ENCODE data around the gene CTSA.
A peak's percentile ranks its signal among the peaks of the same experiment; 100 is the strongest.
"Not testable (repeated sequence)": the region's sequence is repeated elsewhere in the genome, so short reads cannot be mapped to it uniquely, and the experiment has no call there.

CTSA gene

DNA sequence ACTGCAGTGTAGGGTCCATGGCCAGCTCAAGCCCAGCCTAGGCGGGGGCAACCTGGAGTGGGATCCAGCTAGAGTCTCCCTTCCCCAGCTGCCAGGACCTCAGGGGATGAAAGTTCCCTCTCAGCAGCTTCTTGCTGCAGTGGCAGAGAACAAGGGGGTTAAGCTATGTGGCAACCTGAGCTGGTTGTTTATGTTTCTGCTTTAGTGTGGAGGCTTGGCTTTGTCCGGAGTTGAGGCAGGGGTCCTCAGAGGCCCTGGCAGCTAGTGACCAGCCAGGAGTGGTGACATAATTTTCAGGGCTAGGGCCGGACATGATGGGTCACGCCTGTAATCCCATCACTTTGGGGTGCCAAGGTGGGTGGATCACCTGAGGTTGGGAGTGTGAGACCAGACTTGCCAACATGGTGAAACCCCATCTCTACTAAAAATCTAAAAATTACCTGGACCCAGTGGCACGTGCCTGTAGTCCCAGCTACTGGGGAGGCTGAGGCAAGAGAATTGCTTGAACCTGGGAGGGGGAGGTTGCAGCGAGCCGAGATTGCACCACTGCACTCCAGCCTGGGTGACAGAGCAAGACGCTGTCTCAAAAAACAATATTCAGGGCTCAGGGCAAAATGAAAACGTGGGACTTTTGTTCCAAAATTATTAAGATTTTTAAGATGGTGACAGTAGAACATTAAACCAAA lies 34.8 kb downstream of the CTSA start:
- no peaks in the 10 kb centered on the region for H3K36me3 ChIP-seq (ENCODE audit: control insufficient read depth in 5 of 5, insufficient read depth in 5 of 5, low read length in 5 of 5)
- no peaks in the 10 kb centered on the region for H3K9me3 ChIP-seq (ENCODE audit: control insufficient read depth in 5 of 5, low read length in 5 of 5)
- H3K4me1 ChIP-seq (ENCODE audit: control insufficient read depth in 5 of 5, insufficient read depth in 5 of 5, low read length in 5 of 5), result peaks cover 2 to 29% (median 21%) of the 10 kb centered on the region in 5 donors
- H3K27ac ChIP-seq (ENCODE audit: low read depth, low read length), result no peak overlapping the region
- H3K9ac ChIP-seq (ENCODE audit: low read length in 5 of 5), result no peak overlapping the region
- H3K4me3 ChIP-seq (ENCODE audit: low read depth in 1 of 5, low read length in 5 of 5), result no peak overlapping the region
- no peaks in the 10 kb centered on the region for H3K27me3 ChIP-seq (ENCODE audit: control insufficient read depth in 5 of 5, insufficient read depth in 4 of 5, low read length in 5 of 5)

- H3K9me3 ChIP-seq (ENCODE audit: control insufficient read depth in 5 of 5, low read length in 5 of 5), result no peaks in the 10 kb centered on the region
- H3K4me3 ChIP-seq (ENCODE audit: low read depth in 1 of 5, low read length in 5 of 5), result no peak overlapping the region
- peaks cover 2 to 28% (median 21%) of the 10 kb centered on the region in 5 donors for H3K4me1 ChIP-seq (ENCODE audit: control insufficient read depth in 5 of 5, insufficient read depth in 5 of 5, low read length in 5 of 5)
- H3K27ac ChIP-seq (ENCODE audit: low read depth, low read length), result no peak overlapping the region
- H3K9ac ChIP-seq (ENCODE audit: low read length in 5 of 5), result no peak overlapping the region
- no peaks in the 10 kb centered on the region for H3K36me3 ChIP-seq (ENCODE audit: control insufficient read depth in 5 of 5, insufficient read depth in 5 of 5, low read length in 5 of 5)
- no peaks in the 10 kb centered on the region for H3K27me3 ChIP-seq (ENCODE audit: control insufficient read depth in 5 of 5, insufficient read depth in 4 of 5, low read length in 5 of 5)
Measured at GRCh38 chr20:45926731-45927070, 35.6 kb downstream of the CTSA start.

- no peaks in the 10 kb centered on the region for H3K27me3 ChIP-seq (ENCODE audit: control insufficient read depth in 5 of 5, insufficient read depth in 4 of 5, low read length in 5 of 5)
- peaks cover 2 to 27% (median 20%) of the 10 kb centered on the region in 5 donors for H3K4me1 ChIP-seq (ENCODE audit: control insufficient read depth in 5 of 5, insufficient read depth in 5 of 5, low read length in 5 of 5)
- H3K4me3 ChIP-seq (ENCODE audit: low read depth in 1 of 5, low read length in 5 of 5), result no peak overlapping the region
- no peak overlapping the region for H3K9ac ChIP-seq (ENCODE audit: low read length in 5 of 5)
- H3K36me3 ChIP-seq (ENCODE audit: control insufficient read depth in 5 of 5, insufficient read depth in 5 of 5, low read length in 5 of 5), result no peaks in the 10 kb centered on the region
- no peak overlapping the region for H3K27ac ChIP-seq (ENCODE audit: low read depth, low read length)
- no peaks in the 10 kb centered on the region for H3K9me3 ChIP-seq (ENCODE audit: control insufficient read depth in 5 of 5, low read length in 5 of 5)
Measured at GRCh38 chr20:45927071-45927878, 36.1 kb downstream of the CTSA start.

GRCh38 chr20:45931680-45932079 lies 40.5 kb downstream of the CTSA start:
- H3K9me3 ChIP-seq (ENCODE audit: control insufficient read depth in 5 of 5, low read length in 5 of 5); H3K36me3 ChIP-seq (ENCODE audit: control insufficient read depth in 5 of 5, insufficient read depth in 5 of 5, low read length in 5 of 5); H3K27ac ChIP-seq (ENCODE audit: low read depth, low read length); H3K27me3 ChIP-seq (ENCODE audit: control insufficient read depth in 5 of 5, insufficient read depth in 4 of 5, low read length in 5 of 5); H3K9ac ChIP-seq (ENCODE audit: low read length in 5 of 5); H3K4me3 ChIP-seq (ENCODE audit: low read depth in 1 of 5, low read length in 5 of 5): not testable (repeated sequence)
- H3K4me1 ChIP-seq (ENCODE audit: control insufficient read depth in 5 of 5, insufficient read depth in 5 of 5, low read length in 5 of 5), result peaks cover 0 to 20% (median 18%) of the 10 kb centered on the region in 5 donors

DNA sequence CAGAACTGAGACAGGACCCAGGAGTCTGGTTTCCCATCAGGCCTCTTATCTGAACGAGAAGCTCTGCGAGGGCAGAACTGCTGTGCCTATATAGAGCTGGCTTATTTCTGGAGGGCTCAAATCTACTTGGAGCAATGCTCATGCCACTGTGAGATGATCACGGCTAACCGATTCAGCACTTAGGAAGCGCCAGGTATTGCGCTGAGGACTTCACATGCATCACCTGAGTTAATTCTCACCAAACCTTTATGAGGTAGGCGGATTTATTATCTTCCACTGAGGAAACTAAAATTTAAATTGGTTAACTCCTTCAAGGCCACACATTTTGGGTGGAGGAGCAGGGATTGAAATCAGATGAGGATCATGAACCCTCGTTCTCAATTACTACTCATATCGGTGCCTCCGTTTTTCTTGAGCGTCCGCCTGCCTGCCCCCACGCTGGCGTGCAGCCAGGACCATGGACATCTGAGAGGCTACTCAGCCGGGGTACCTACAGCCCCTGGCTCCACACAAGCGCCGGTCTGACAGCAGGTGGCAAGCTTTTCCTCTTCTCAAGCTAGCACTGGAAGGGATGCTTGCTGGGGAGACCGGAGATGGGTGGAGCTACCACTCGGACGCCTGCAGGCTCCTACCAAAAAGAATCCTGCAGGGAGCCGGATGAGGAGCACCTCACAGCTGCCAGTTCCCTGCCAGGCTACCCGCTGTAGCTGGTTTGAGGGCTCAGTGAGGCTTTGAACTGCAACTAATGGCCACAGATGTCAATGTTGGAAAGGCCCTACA lies 42.3 kb downstream of the CTSA start:
- H3K27ac ChIP-seq (ENCODE audit: low read depth, low read length), result peak overlapping the region; percentile 98
- H3K9ac ChIP-seq (ENCODE audit: low read length in 5 of 5), result peak overlapping the region; percentile 22 to 99 (median 98)
- peaks cover 0 to 20% (median 18%) of the 10 kb centered on the region in 5 donors for H3K4me1 ChIP-seq (ENCODE audit: control insufficient read depth in 5 of 5, insufficient read depth in 5 of 5, low read length in 5 of 5)
- H3K27me3 ChIP-seq (ENCODE audit: control insufficient read depth in 5 of 5, insufficient read depth in 4 of 5, low read length in 5 of 5), result no peaks in the 10 kb centered on the region
- peaks cover 8 to 16% (median 14%) of the 10 kb centered on the region in 5 donors for H3K36me3 ChIP-seq (ENCODE audit: control insufficient read depth in 5 of 5, insufficient read depth in 5 of 5, low read length in 5 of 5)
- no peaks in the 10 kb centered on the region for H3K9me3 ChIP-seq (ENCODE audit: control insufficient read depth in 5 of 5, low read length in 5 of 5)
- H3K4me3 ChIP-seq (ENCODE audit: low read depth in 1 of 5, low read length in 5 of 5), result peak overlapping the region; percentile 86 to 96 (median 91)

GRCh38 chr20:45934046-45934585 lies 43.0 kb downstream of the CTSA start:
- peak overlapping the region; percentile 98 for H3K27ac ChIP-seq (ENCODE audit: low read depth, low read length)
- no peaks in the 10 kb centered on the region for H3K9me3 ChIP-seq (ENCODE audit: control insufficient read depth in 5 of 5, low read length in 5 of 5)
- H3K36me3 ChIP-seq (ENCODE audit: control insufficient read depth in 5 of 5, insufficient read depth in 5 of 5, low read length in 5 of 5), result peaks cover 8 to 23% (median 21%) of the 10 kb centered on the region in 5 donors
- peak overlapping the region; percentile 22 to 99 (median 98) for H3K9ac ChIP-seq (ENCODE audit: low read length in 5 of 5)
- H3K27me3 ChIP-seq (ENCODE audit: control insufficient read depth in 5 of 5, insufficient read depth in 4 of 5, low read length in 5 of 5), result no peaks in the 10 kb centered on the region
- peaks cover 0 to 20% (median 18%) of the 10 kb centered on the region in 5 donors for H3K4me1 ChIP-seq (ENCODE audit: control insufficient read depth in 5 of 5, insufficient read depth in 5 of 5, low read length in 5 of 5)
- peak overlapping the region; percentile 86 to 96 (median 91) for H3K4me3 ChIP-seq (ENCODE audit: low read depth in 1 of 5, low read length in 5 of 5)

DNA sequence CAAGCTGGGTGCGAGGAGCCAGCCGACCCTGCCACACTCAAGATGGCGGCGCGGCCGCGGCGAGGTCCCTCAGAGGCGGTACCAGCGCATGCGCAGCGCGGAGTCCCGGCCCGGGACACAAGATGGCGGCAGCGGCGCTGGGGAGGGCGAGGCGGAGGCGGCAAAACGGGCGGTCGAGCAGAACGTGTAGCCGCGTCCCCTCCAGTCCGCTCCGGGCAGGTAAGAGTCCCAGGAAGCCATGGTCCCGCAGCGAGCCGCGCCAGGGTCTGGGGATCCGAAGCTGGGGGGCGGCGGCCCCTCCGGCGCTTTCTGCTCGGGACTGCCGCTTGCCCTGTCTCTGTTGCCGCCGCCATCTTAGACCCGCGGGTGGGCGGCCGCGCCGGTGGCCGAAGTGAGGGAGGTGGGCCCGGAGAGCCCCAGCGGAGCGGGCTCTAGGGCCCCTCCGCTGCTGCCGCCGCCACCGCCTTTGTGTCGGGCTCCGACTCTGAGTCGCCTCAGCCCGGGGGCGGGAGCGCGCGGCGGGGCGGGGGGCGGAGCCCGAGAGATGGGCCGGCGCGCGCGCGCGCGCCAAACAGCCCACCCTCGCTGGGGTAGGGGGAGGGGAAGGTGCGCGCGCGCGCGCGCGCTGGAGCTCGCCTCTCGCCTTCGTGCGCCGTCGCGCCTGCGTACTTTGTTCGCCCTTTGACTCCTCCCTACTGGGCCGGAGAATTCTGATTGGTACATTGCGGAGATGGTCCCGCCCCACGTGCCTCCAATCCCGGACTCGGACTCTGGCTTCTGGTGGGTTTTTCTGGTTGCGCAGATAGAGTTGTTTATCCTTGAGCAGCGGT lies 43.7 kb downstream of the CTSA start, which contains the start of gene PCIF1:
Gene PCIF1, plus strand, starts transcription at position 98 of the 830 bp plus-strand sequence. CDS start 4,317 bp downstream, outside the sequence.
- H3K4me3 ChIP-seq (ENCODE audit: low read depth in 1 of 5, low read length in 5 of 5), result peak within 1 kb of the TSS; percentile 86 to 97 (median 95)
- H3K27me3 ChIP-seq (ENCODE audit: control insufficient read depth in 5 of 5, insufficient read depth in 4 of 5, low read length in 5 of 5), result no peaks in the 10 kb centered on the region
- H3K9ac ChIP-seq (ENCODE audit: low read length in 5 of 5), result peak within 1 kb of the TSS; percentile 39 to 99 (median 98)
- H3K36me3 ChIP-seq (ENCODE audit: control insufficient read depth in 5 of 5, insufficient read depth in 5 of 5, low read length in 5 of 5), result peaks cover 8 to 30% (median 28%) of the 10 kb centered on the region in 5 donors
- peak within 1 kb of the TSS; percentile 98 for H3K27ac ChIP-seq (ENCODE audit: low read depth, low read length)
- H3K4me1 ChIP-seq (ENCODE audit: control insufficient read depth in 5 of 5, insufficient read depth in 5 of 5, low read length in 5 of 5), result peaks cover 0 to 20% (median 18%) of the 10 kb centered on the region in 5 donors
- no peaks in the 10 kb centered on the region for H3K9me3 ChIP-seq (ENCODE audit: control insufficient read depth in 5 of 5, low read length in 5 of 5)

DNA sequence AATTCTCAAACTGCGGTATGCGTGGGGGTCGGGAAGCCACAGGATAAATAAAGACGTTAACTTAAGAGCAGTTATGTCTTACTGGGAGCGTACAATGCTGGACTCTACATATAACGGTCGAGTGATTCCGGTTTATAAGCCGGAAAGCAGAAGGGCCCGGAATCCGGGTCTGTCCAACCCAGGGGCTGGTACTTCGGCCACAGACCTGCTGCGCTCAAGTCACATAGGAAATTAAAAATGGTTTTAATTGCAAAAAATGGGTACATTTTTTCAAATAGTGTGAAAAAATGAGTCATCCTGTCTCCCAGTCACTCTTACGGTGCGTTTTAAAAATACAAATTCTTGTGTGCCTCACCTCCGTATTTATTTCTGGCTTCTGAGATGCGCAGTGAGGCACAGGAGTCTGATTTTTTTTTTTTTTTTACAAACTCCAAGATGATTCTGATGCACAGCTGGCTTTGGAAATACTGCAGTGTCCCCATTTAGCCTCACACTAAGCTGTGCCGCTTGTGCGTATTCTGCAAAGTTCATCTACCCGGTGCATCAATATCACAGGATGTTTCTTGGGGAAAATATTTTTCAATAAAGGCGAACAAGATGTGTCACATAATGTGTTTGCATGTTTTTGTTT lies 44.4 kb downstream of the CTSA start:
- Histone ChIP-seq H3K9ac (ENCODE audit: low read length in 5 of 5) (peak overlapping the region; percentile 39 to 85 (median 64)), H3K4me1 (ENCODE audit: control insufficient read depth in 5 of 5, insufficient read depth in 5 of 5, low read length in 5 of 5) (peaks cover 0 to 20% (median 18%) of the 10 kb centered on the region in 5 donors)

More for the DNA sequence above, 44.4 kb downstream of the CTSA start:
- Histone ChIP-seq H3K9me3 (ENCODE audit: control insufficient read depth in 5 of 5, low read length in 5 of 5) (no peaks in the 10 kb centered on the region), H3K36me3 (ENCODE audit: control insufficient read depth in 5 of 5, insufficient read depth in 5 of 5, low read length in 5 of 5) (peaks cover 10 to 37% (median 35%) of the 10 kb centered on the region in 5 donors), H3K27ac (ENCODE audit: low read depth, low read length) (peak overlapping the region; percentile 84), H3K27me3 (ENCODE audit: control insufficient read depth in 5 of 5, insufficient read depth in 4 of 5, low read length in 5 of 5) (no peaks in the 10 kb centered on the region), H3K4me3 (ENCODE audit: low read depth in 1 of 5, low read length in 5 of 5) (peak overlapping the region; percentile 86 to 97 (median 95))

All from subcutaneous abdominal adipose tissue (tissue), 5 donors.